H9 (cell line): ENCODE measurements around the gene DHRSX. TPM values are rescaled to one million over a fixed set of nuclear protein-coding genes. Genes with fewer than 3 reads are reported as not detected.
"Not testable (repeated sequence)": the region's sequence is repeated elsewhere in the genome, so short reads cannot be mapped to it uniquely, and the experiment has no call there.

Source experiments
- DNase-seq: peaks from one replicate; pipeline ENCODE4 v3.0.0-alpha.2; 2017
- H2AFZ ChIP-seq: one replicate; pipeline ENCODE4 v1.6.1; 2013; ENCODE audit warnings: mild to moderate bottlenecking, low read length, control low read depth, moderate library complexity
- H2AK5ac ChIP-seq: 2 replicates; pipeline ENCODE4 v1.6.1; 2013; ENCODE audit warnings: low read length, control low read depth, mixed read lengths; ENCODE audit not compliant: insufficient read length
- H2BK120ac ChIP-seq: one replicate; pipeline ENCODE4 v1.6.1; 2013; ENCODE audit warnings: low read depth, mild to moderate bottlenecking, low read length, control low read depth, inconsistent platforms; ENCODE audit not compliant: poor library complexity, severe bottlenecking
- H2BK12ac ChIP-seq: 2 replicates; pipeline ENCODE4 v1.6.1; 2013; ENCODE audit warnings: low read length, control low read depth, mixed read lengths, low read depth; ENCODE audit not compliant: insufficient read length
- H2BK15ac ChIP-seq: 2 replicates; pipeline ENCODE4 v1.6.1; 2013; ENCODE audit warnings: low read depth, low read length, control low read depth
- H2BK20ac ChIP-seq: one replicate; pipeline ENCODE4 v1.6.1; 2013; ENCODE audit warnings: low read depth, mild to moderate bottlenecking, low read length, control low read depth, inconsistent platforms; ENCODE audit not compliant: poor library complexity, severe bottlenecking
- H2BK5ac ChIP-seq: 2 replicates; pipeline ENCODE4 v1.6.1; 2013; ENCODE audit warnings: low read length, control low read depth, mixed read lengths; ENCODE audit not compliant: insufficient read length
- H3K14ac ChIP-seq: 2 replicates; pipeline ENCODE4 v1.6.1; 2013; ENCODE audit warnings: low read length, control low read depth; ENCODE audit not compliant: insufficient read depth
- H3K18ac ChIP-seq: 2 replicates; pipeline ENCODE4 v1.6.1; 2013; ENCODE audit warnings: low read depth, mild to moderate bottlenecking, mixed read lengths, low read length, control low read depth; ENCODE audit not compliant: insufficient read length
- H3K23ac ChIP-seq: 2 replicates; pipeline ENCODE4 v1.6.1; 2013; ENCODE audit warnings: low read length, control low read depth, mixed read lengths, low read depth; ENCODE audit not compliant: insufficient read length
- H3K23me2 ChIP-seq: 2 replicates; pipeline ENCODE4 v1.6.1; 2013; ENCODE audit warnings: low read depth, mild to moderate bottlenecking, mixed read lengths, low read length, control low read depth; ENCODE audit not compliant: insufficient read length, poor library complexity, severe bottlenecking
- H3K27ac ChIP-seq: 2 replicates; pipeline ENCODE4 v1.5.1; 2013; ENCODE audit warnings: low read length, control low read depth, mixed read lengths, low read depth; ENCODE audit not compliant: insufficient read length
- H3K27me3 ChIP-seq: 2 replicates; pipeline ENCODE4 v1.6.1; 2013; ENCODE audit warnings: low read length, control low read depth, inconsistent platforms; ENCODE audit not compliant: insufficient read depth
- H3K4ac ChIP-seq: 2 replicates; pipeline ENCODE4 v1.6.1; 2013; ENCODE audit warnings: low read depth, mild to moderate bottlenecking, control low read depth, inconsistent platforms, low read length, moderate library complexity
- H3K4me1 ChIP-seq: 2 replicates; pipeline ENCODE4 v1.6.1; 2013; ENCODE audit warnings: low read length, control low read depth, inconsistent platforms; ENCODE audit not compliant: insufficient read depth
- H3K4me2 ChIP-seq: 2 replicates; pipeline ENCODE4 v1.6.1; 2013; ENCODE audit warnings: low read length, control low read depth, mixed read lengths; ENCODE audit not compliant: insufficient read length, insufficient read depth
- H3K56ac ChIP-seq: 2 replicates; pipeline ENCODE4 v1.6.1; 2013; ENCODE audit warnings: low read depth, mild to moderate bottlenecking, mixed read lengths, low read length, control low read depth; ENCODE audit not compliant: insufficient read length
- H3K79me1 ChIP-seq: 2 replicates; pipeline ENCODE4 v1.6.1; 2013; ENCODE audit warnings: low read depth, mild to moderate bottlenecking, moderate library complexity, low read length, control low read depth, inconsistent platforms; ENCODE audit not compliant: insufficient read depth, poor library complexity, severe bottlenecking
- H3K79me2 ChIP-seq: 2 replicates; pipeline ENCODE4 v1.6.1; 2013; ENCODE audit warnings: low read length, control low read depth, inconsistent platforms; ENCODE audit not compliant: insufficient read depth
- H3K9ac ChIP-seq: 2 replicates; pipeline ENCODE4 v1.6.1; 2013; ENCODE audit warnings: low read length, control low read depth, mixed read lengths; ENCODE audit not compliant: insufficient read length; ENCODE audit errors: extremely low read depth
- H3K9me3 ChIP-seq: one replicate; pipeline ENCODE4 v1.6.1; 2013; ENCODE audit warnings: low read depth, low read length, inconsistent platforms; ENCODE audit not compliant: control insufficient read depth
- H3T11ph ChIP-seq: one replicate; pipeline ENCODE4 v1.6.1; 2013; ENCODE audit warnings: mild to moderate bottlenecking, low read length, control low read depth, inconsistent platforms
- H4K20me1 ChIP-seq: one replicate; pipeline ENCODE4 v1.6.1; 2013; ENCODE audit not compliant: control insufficient read depth, insufficient read length, insufficient read depth
- H4K5ac ChIP-seq: 2 replicates; pipeline ENCODE4 v1.6.1; 2013; ENCODE audit warnings: low read depth, mild to moderate bottlenecking, mixed read lengths, low read length, control low read depth; ENCODE audit not compliant: insufficient read length
- H4K8ac ChIP-seq: replicated peaks from 2 replicates; pipeline ENCODE4 v1.6.1; 2013; ENCODE audit warnings: low read length, control low read depth, mixed read lengths, low read depth; ENCODE audit not compliant: insufficient read length
- H4K91ac ChIP-seq: 2 replicates; pipeline ENCODE4 v1.6.1; 2013; ENCODE audit warnings: low read depth, mild to moderate bottlenecking, moderate library complexity, mixed read lengths, low read length, control low read depth; ENCODE audit not compliant: insufficient read length
- H3K27ac Mint-ChIP-seq, 3 experiments: 2 replicates in 2 of 3; 3 replicates in 1 of 3; pipeline ENCODE4 v1.8.0; 2020 to 2021; ENCODE audit warnings: mixed read lengths in 3 of 3, mild to moderate bottlenecking in 1 of 3, moderate library complexity in 1 of 3
- H3K27me3 Mint-ChIP-seq: 2 replicates; pipeline ENCODE4 v1.8.0; 2021; ENCODE audit warnings: low read depth, mild to moderate bottlenecking, moderate library complexity, mixed read lengths
- H3K36me3 Mint-ChIP-seq, 3 experiments: 2 replicates in 2 of 3; 3 replicates in 1 of 3; pipeline ENCODE4 v1.8.0; 2020 to 2021; ENCODE audit warnings: low read depth in 3 of 3, mixed read lengths in 3 of 3; ENCODE audit not compliant: insufficient read depth in 1 of 3
- H3K4me1 Mint-ChIP-seq, 2 experiments: 2 replicates each; pipeline ENCODE4 v1.8.0; 2020; ENCODE audit warnings: mixed read lengths in 2 of 2
- H3K4me3 Mint-ChIP-seq, 2 experiments: 2 replicates in 1 of 2; 3 replicates in 1 of 2; pipeline ENCODE4 v1.8.0; 2020 to 2021; ENCODE audit warnings: mild to moderate bottlenecking in 2 of 2, mixed read lengths in 2 of 2, moderate library complexity in 1 of 2
- H3K9me3 Mint-ChIP-seq, 2 experiments: 2 replicates in 1 of 2; 3 replicates in 1 of 2; pipeline ENCODE4 v1.8.0; 2020; ENCODE audit warnings: mild to moderate bottlenecking in 2 of 2, mixed read lengths in 2 of 2, moderate library complexity in 1 of 2
- WGBS: extraction: QIAGEN DNeasy Blood & Tissue Kit; methylation state at CpG from one replicate; pipeline ENCODE4 v1.1.7; 2013; ENCODE audit warnings: missing lambda C conversion rate, low lambda C conversion rate, mixed read lengths; ENCODE audit not compliant: insufficient read length; ENCODE audit errors: extremely low coverage; 5-methylcytosine and 5-hydroxymethylcytosine counted together
- total RNA-seq: library from RNA; stranded (reverse); gene quantifications from 2 replicates; pipeline ENCODE4 v1.2.1, GENCODE V29; 2021

The DHRSX gene
- total RNA-seq, 1 experiment from 2014 or later = 44.0 TPM

DNA sequence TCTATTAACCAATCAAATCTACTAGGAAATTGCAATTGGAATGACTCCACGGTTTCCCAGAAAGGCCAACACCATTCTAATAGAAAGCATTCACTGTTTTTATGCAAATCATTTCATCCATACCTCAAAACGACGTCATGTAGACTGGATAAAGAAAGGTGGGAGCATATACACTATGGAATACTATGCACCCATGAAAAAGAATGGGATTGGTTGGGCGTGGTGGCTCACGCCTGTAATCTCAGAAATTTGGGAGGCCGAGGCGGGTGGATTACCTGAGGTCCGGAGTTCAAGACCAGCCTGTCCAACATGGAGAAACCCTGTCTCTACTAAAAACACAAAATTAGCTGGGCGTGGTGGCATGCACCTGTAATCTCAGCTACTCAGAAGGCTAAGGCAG, 46.2 kb downstream of the DHRSX start:
- not testable (repeated sequence) for H2BK20ac ChIP-seq, H4K20me1 ChIP-seq, H2AFZ ChIP-seq, H3K27me3 Mint-ChIP-seq, H3K79me1 ChIP-seq, H3K27ac Mint-ChIP-seq, H3K23me2 ChIP-seq, H3K4me3 Mint-ChIP-seq, H2BK15ac ChIP-seq, H2AK5ac ChIP-seq, DNase-seq, H2BK5ac ChIP-seq, H4K5ac ChIP-seq, H3K56ac ChIP-seq, H3K27ac ChIP-seq, H3K23ac ChIP-seq, H3K4ac ChIP-seq, H3K14ac ChIP-seq, H3K9ac ChIP-seq, H3K9me3 ChIP-seq, H3K4me2 ChIP-seq, H2BK120ac ChIP-seq, H3K4me1 ChIP-seq, H3K79me2 ChIP-seq, H3K18ac ChIP-seq, H4K91ac ChIP-seq, H3K27me3 ChIP-seq, H3T11ph ChIP-seq, H2BK12ac ChIP-seq, H4K8ac ChIP-seq
- Mint-ChIP-seq H3K4me1 (peaks cover 29 to 31% of the 10 kb centered on the region in 2 experiments), H3K9me3 (peaks cover 10 to 13% of the 10 kb centered on the region in 2 experiments), H3K36me3 (peaks cover 24 to 39% (median 29%) of the 10 kb centered on the region in 3 experiments)
- WGBS = no CpG with 5 or more reads among the region's 9 CpGs
